Endothelial cell of hepatic sinusoid (primary cell): ENCODE data around the gene KATNAL1.

Experiments
- in situ Hi-C: cut with HindIII; loops from 2 replicates; pipeline ENCODE4 v1.10.0; 2017; ENCODE audit warnings: low sequenced_read_pairs

Gene KATNAL1

GRCh38 chr13:30170569-30170968, 136.8 kb downstream of the KATNAL1 start:
- in situ Hi-C loops: no loop called here

GRCh38 chr13:30169442-30169841, 137.9 kb downstream of the KATNAL1 start:
- in situ Hi-C loops: no loop called here

GRCh38 chr13:30165796-30166195, 141.6 kb downstream of the KATNAL1 start:
- in situ Hi-C loops: no loop called here

- in situ Hi-C loops: no loop called here
These were observed 142.3 kb downstream of the KATNAL1 start for GRCh38 chr13:30165071-30165470.

GRCh38 chr13:30164146-30164545, 143.2 kb downstream of the KATNAL1 start:
- in situ Hi-C loops: no loop called here

GRCh38 chr13:30163441-30163840, 143.9 kb downstream of the KATNAL1 start:
- in situ Hi-C loops: no loop called here

- in situ Hi-C loops: no loop called here
These were observed 147.9 kb downstream of the KATNAL1 start for GRCh38 chr13:30159446-30159839.

- in situ Hi-C loops: no loop called here
These were observed 148.4 kb downstream of the KATNAL1 start for GRCh38 chr13:30158774-30159445.

GRCh38 chr13:30157616-30157993, 149.7 kb downstream of the KATNAL1 start:
- in situ Hi-C loops: no loop called here

GRCh38 chr13:30156826-30157615, 150.3 kb downstream of the KATNAL1 start:
- in situ Hi-C loops: no loop called here

- in situ Hi-C loops: no loop called here
These were observed 151.1 kb downstream of the KATNAL1 start for GRCh38 chr13:30156270-30156669.

- in situ Hi-C loops: no loop called here
These were observed 152.4 kb downstream of the KATNAL1 start for GRCh38 chr13:30154931-30155330.

- in situ Hi-C loops: no loop called here
These were observed 152.8 kb downstream of the KATNAL1 start for GRCh38 chr13:30154531-30154930.

- in situ Hi-C loops: no loop called here
These were observed 153.6 kb downstream of the KATNAL1 start for GRCh38 chr13:30153545-30154426.
